ENCODE results near the gene PHKA2.

PHKA2 gene

DNA sequence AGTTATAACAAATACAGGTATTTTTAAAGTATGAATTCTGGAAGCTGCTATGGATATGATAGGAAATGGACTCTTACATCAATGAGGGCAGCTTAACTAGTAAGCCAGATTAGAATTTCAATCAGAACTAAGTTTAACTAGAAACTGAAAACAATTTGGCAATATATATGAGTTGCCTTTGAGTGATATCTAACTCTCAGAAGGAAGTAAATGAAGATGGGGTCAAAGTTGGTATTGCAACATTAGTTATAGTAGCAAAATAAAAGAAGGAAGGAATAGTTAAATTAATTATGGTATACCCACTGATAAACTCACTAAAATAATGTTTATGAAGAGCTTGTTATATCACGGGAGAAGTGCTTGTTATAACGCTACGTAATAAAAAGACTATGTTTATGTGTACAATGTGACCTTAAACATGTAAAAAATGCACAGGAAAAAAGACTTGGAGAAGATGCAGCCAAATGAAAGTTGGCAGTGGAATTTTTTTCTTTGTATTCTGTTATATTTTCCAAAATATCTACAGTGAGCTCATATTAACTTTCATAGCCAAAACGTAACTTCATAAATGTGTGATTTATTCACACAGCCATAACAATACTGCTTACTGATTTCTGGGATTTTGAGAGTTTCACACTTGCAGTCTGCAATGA lies 34.5 kb downstream of the PHKA2 start:
- Histone ChIP-seq H2AFZ (ENCODE audit: low read depth) (no peak overlapping the region), H3K4me2 (no peak overlapping the region), H3K4me3 (IDR thresholded peaks at IDR 0.05; ENCODE audit: insufficient read depth, low read depth, low read length) (no peak overlapping the region), H3K79me2 (ENCODE audit: insufficient read depth, low read depth) (no peaks in the 10 kb centered on the region), H3K27me3 (ENCODE audit: insufficient read depth, low read depth) (no peaks in the 10 kb centered on the region), H3K9ac (no peak overlapping the region), H3K4me1 (ENCODE audit: low read depth, poor library complexity, severe bottlenecking) (no peaks in the 10 kb centered on the region), H4K20me1 (ENCODE audit: insufficient read depth) (no peaks in the 10 kb centered on the region), H3K27ac (no peak overlapping the region), H3K36me3 (ENCODE audit: insufficient read depth) (no peaks in the 10 kb centered on the region)
- TF ChIP-seq, protein P1, sequence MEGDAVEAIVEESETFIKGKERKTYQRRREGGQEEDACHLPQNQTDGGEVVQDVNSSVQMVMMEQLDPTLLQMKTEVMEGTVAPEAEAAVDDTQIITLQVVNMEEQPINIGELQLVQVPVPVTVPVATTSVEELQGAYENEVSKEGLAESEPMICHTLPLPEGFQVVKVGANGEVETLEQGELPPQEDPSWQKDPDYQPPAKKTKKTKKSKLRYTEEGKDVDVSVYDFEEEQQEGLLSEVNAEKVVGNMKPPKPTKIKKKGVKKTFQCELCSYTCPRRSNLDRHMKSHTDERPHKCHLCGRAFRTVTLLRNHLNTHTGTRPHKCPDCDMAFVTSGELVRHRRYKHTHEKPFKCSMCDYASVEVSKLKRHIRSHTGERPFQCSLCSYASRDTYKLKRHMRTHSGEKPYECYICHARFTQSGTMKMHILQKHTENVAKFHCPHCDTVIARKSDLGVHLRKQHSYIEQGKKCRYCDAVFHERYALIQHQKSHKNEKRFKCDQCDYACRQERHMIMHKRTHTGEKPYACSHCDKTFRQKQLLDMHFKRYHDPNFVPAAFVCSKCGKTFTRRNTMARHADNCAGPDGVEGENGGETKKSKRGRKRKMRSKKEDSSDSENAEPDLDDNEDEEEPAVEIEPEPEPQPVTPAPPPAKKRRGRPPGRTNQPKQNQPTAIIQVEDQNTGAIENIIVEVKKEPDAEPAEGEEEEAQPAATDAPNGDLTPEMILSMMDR (conservative IDR thresholded peaks at IDR 0.05; ENCODE audit: low read depth, low read length), result no peak

DNA sequence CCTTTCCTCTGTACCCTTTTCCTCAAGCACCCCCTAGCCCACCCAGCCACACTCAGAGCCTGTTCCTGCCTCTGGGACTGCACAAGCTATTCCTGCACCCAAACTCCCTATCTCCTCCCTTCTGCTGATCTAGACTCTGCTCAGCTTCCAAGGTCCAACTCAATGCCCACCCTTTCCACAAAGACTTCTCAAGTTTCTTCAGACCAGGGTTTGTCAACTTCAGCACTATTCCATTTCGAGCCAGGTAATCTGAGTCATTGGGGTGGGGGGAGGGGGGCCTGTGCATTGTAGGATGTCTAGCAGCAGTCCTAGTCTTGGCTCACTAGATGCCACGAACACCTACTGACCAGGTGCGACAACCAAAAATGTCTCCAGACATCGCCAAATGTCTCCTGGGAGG lies 37.3 kb downstream of the PHKA2 start:
- TF ChIP-seq, protein P1 (conservative IDR thresholded peaks at IDR 0.05; ENCODE audit: low read depth, low read length), result no peak

DNA sequence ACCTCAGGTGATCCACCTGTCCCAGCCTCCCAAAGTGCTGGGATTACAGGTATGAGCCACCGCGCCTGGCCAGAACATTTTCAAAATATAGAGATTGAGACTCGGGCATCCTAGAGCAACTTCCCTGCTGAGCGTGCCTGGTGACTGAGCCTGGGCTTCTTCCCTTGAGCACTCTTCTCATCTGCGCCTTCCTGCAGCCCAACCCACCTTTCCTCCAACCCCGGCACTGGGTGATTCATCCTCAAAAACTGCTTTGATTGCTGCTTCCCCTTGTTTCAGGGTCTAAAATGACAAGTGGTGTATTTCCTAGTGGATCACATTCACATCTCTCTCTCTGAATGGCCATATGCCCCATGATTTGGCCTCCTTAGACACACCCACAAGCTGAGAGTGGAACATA lies 37.8 kb downstream of the PHKA2 start:
- Histone ChIP-seq H4K20me1 (ENCODE audit: insufficient read depth) (no peaks in the 10 kb centered on the region), H3K36me3 (ENCODE audit: insufficient read depth) (no peaks in the 10 kb centered on the region), H3K4me2 (no peak overlapping the region), H3K4me1 (ENCODE audit: low read depth, poor library complexity, severe bottlenecking) (no peaks in the 10 kb centered on the region), H3K27me3 (ENCODE audit: insufficient read depth, low read depth) (no peaks in the 10 kb centered on the region), H3K9ac (no peak overlapping the region), H2AFZ (ENCODE audit: low read depth) (no peak overlapping the region), H3K79me2 (ENCODE audit: insufficient read depth, low read depth) (no peaks in the 10 kb centered on the region), H3K27ac (no peak overlapping the region), H3K4me3 (IDR thresholded peaks at IDR 0.05; ENCODE audit: insufficient read depth, low read depth, low read length) (no peak overlapping the region)
- TF ChIP-seq, protein P1 (conservative IDR thresholded peaks at IDR 0.05; ENCODE audit: low read depth, low read length), result no peak

More for the DNA sequence above, 37.3 kb downstream of the PHKA2 start:
- Histone ChIP-seq H3K27ac (no peak overlapping the region), H3K4me2 (no peak overlapping the region), H3K79me2 (ENCODE audit: insufficient read depth, low read depth) (no peaks in the 10 kb centered on the region), H2AFZ (ENCODE audit: low read depth) (no peak overlapping the region), H3K4me3 (IDR thresholded peaks at IDR 0.05; ENCODE audit: insufficient read depth, low read depth, low read length) (no peak overlapping the region), H3K27me3 (ENCODE audit: insufficient read depth, low read depth) (no peaks in the 10 kb centered on the region), H3K36me3 (ENCODE audit: insufficient read depth) (no peaks in the 10 kb centered on the region), H4K20me1 (ENCODE audit: insufficient read depth) (no peaks in the 10 kb centered on the region), H3K9ac (no peak overlapping the region), H3K4me1 (ENCODE audit: low read depth, poor library complexity, severe bottlenecking) (no peaks in the 10 kb centered on the region)

DNA sequence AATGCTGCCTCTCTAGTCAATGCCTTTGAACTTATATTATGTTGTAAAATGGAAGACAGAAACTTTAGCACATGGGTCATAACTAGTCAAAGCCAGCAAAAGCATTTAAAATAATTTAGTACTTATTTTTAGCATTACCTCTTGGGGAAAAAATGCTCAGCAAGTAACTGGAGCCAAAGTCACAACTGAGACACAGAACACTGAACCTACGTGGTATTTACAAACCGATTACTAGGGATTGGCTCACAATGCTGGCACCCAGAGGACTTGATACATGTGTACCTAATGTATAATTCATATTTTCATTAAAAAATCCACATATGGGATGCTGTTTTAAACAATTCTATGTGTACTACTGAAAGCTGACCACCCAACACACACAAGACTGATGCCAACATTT lies 38.4 kb downstream of the PHKA2 start:
- TF ChIP-seq, protein P1 (conservative IDR thresholded peaks at IDR 0.05; ENCODE audit: low read depth, low read length), result no peak
- Histone ChIP-seq H3K36me3 (ENCODE audit: insufficient read depth) (no peaks in the 10 kb centered on the region), H3K4me3 (IDR thresholded peaks at IDR 0.05; ENCODE audit: insufficient read depth, low read depth, low read length) (no peak overlapping the region)

More for the DNA sequence above, 38.4 kb downstream of the PHKA2 start:
- no peaks in the 10 kb centered on the region for H4K20me1 ChIP-seq (ENCODE audit: insufficient read depth)
- H3K4me2 ChIP-seq, result no peak overlapping the region
- no peaks in the 10 kb centered on the region for H3K27me3 ChIP-seq (ENCODE audit: insufficient read depth, low read depth)
- H3K9ac ChIP-seq, result no peak overlapping the region
- H3K27ac ChIP-seq, result no peak overlapping the region
- H3K79me2 ChIP-seq (ENCODE audit: insufficient read depth, low read depth), result no peaks in the 10 kb centered on the region
- H3K4me1 ChIP-seq (ENCODE audit: low read depth, poor library complexity, severe bottlenecking), result no peaks in the 10 kb centered on the region
- H2AFZ ChIP-seq (ENCODE audit: low read depth), result no peak overlapping the region
